HepG2 (cell line): Measurements from ENCODE around the gene C22orf39. TPM values are rescaled to one million over a fixed set of nuclear protein-coding genes. Genes with fewer than 3 reads are reported as not detected.
A peak's percentile ranks its signal among the peaks of the same experiment; 100 is the strongest.

ENCODE experiments used
- DRAP1 ChIP-seq: IDR thresholded peaks from 2 replicates; pipeline ENCODE4 v1.6.1; 2016; ENCODE audit warnings: missing genetic modification reagents, missing compliant biosample characterization
- EHMT2 ChIP-seq: fragments of 200-600 bp; sonication (generic); IDR thresholded peaks from 2 replicates; pipeline ENCODE4 v1.7.0; 2017; ENCODE audit warnings: antibody characterized with exemption, low read depth, low read length, borderline replicate concordance
- ELK4 ChIP-seq: sonication (generic); formaldehyde crosslinking; IDR thresholded peaks from 2 replicates; pipeline ENCODE4 v1.9.0; 2021; ENCODE audit warnings: missing genetic modification reagents, borderline replicate concordance
- GFI1 ChIP-seq: sonication (generic); formaldehyde crosslinking; IDR thresholded peaks from 2 replicates; pipeline ENCODE4 v1.5.0; 2020; ENCODE audit warnings: missing genetic modification reagents, mild to moderate bottlenecking, borderline replicate concordance
- GMEB1 ChIP-seq: sonication (generic); formaldehyde crosslinking; IDR thresholded peaks from 2 replicates; pipeline ENCODE4 v1.5.1; 2020; ENCODE audit warnings: missing genetic modification reagents, mild to moderate bottlenecking, borderline replicate concordance
- HNRNPUL1 ChIP-seq: fragments of 200-400 bp; formaldehyde crosslinking; IDR thresholded peaks from 2 replicates; pipeline ENCODE4 v1.6.1; 2017; ENCODE audit warnings: low read depth, mild to moderate bottlenecking, low read length, moderate library complexity
- MAZ ChIP-seq, 2 experiments: sonication (generic) in 1 of 2; formaldehyde crosslinking in 1 of 2; IDR thresholded peaks; 2 replicates each; pipeline versions ENCODE4 v1.5.0 to v1.6.1; 2012 to 2020; ENCODE audit warnings: low read depth in 2 of 2, mild to moderate bottlenecking in 2 of 2, borderline replicate concordance in 1 of 2, improper control_type of control experiment in 1 of 2, low read length in 1 of 2, missing genetic modification reagents in 1 of 2, moderate library complexity in 1 of 2
- MED13 ChIP-seq: sonication (generic); formaldehyde crosslinking; IDR thresholded peaks from 2 replicates; pipeline ENCODE4 v1.5.0; 2020; ENCODE audit warnings: missing genetic modification reagents
- NBN ChIP-seq: fragments of 450-650 bp; conservative IDR thresholded peaks from 2 replicates; pipeline ENCODE4 v1.6.1; 2017
- NR2C2 ChIP-seq: sonication (generic); formaldehyde crosslinking; IDR thresholded peaks from 2 replicates; pipeline ENCODE4 v1.4.0; 2020; ENCODE audit warnings: missing genetic modification reagents, mild to moderate bottlenecking, moderate library complexity, borderline replicate concordance
- PRPF4 ChIP-seq: fragments of 200-400 bp; formaldehyde crosslinking; IDR thresholded peaks from 2 replicates; pipeline ENCODE4 v1.6.1; 2016; ENCODE audit warnings: low read length, low read depth; ENCODE audit not compliant: poor library complexity, severe bottlenecking
- RARG ChIP-seq: sonication (generic); formaldehyde crosslinking; IDR thresholded peaks from 2 replicates; pipeline ENCODE4 v1.4.0; 2020; ENCODE audit warnings: low read depth, mild to moderate bottlenecking, missing genetic modification reagents
- RERE ChIP-seq: IDR thresholded peaks from 2 replicates; pipeline ENCODE4 v1.6.1; 2016; ENCODE audit warnings: low read depth, missing genetic modification reagents, missing compliant biosample characterization
- TCF7L2 ChIP-seq: IDR thresholded peaks from 2 replicates; pipeline ENCODE4 v1.6.1; 2011; ENCODE audit warnings: mild to moderate bottlenecking, low read depth, low read length, moderate library complexity
- ZNF574 ChIP-seq: sonication (generic); formaldehyde crosslinking; IDR thresholded peaks from 2 replicates; pipeline ENCODE4 v1.4.0; 2020; ENCODE audit warnings: missing genetic modification reagents
- polyA plus RNA-seq, 8 experiments: library from polyadenylated mRNA; depleted of rRNA in 3 of 8; stranded (reverse) in 7 of 8; unstranded in 1 of 8; fragments of >200 nt; fragmentation: Illumina TruSeq in 4 of 8; extraction: Trizol in 4 of 8; gene quantifications; 2 replicates each; pipeline versions ENCODE4 v1.2.1 to v1.2.3, GENCODE V29; 2011 to 2016; ENCODE audit warnings: low read depth in 4 of 8, missing spikeins in 1 of 8, mixed read lengths in 1 of 8; ENCODE audit not compliant: insufficient read depth in 1 of 8
- total RNA-seq, 5 experiments: library from RNA; depleted of rRNA; stranded (reverse); fragments of >200 nt; fragmentation: Illumina TruSeq; extraction: Trizol; gene quantifications; 2 replicates each; pipeline ENCODE4 v1.2.3, GENCODE V29; 2016; ENCODE audit warnings: low read depth in 1 of 5

The C22orf39 gene
- total and polyA plus RNA-seq, 2 of the 13 experiments (the other 11 are each of a cell fraction or from before 2014, with no cell fraction given) = 23.4 to 26.4 TPM

- TF ChIP-seq RERE = no peak
- TF ChIP-seq ZNF574 (CRISPR knock-in tag) = peak; percentile 66
- TF ChIP-seq PRPF4 = no peak
- peak; percentile 62 for TF ChIP-seq DRAP1 (CRISPR knock-in tag)
- TF ChIP-seq ELK4 (CRISPR knock-in tag) = no peak
- no peak for TF ChIP-seq EHMT2
- TF ChIP-seq RARG (CRISPR knock-in tag) = no peak
- peak; percentile 75 for TF ChIP-seq GMEB1 (CRISPR knock-in tag)
- no peak for TF ChIP-seq MED13
- no peak for TF ChIP-seq HNRNPUL1
- peak; percentile 89 for TF ChIP-seq NR2C2 (CRISPR knock-in tag)
- no peak for TF ChIP-seq MAZ (IDR thresholded peaks at IDR 0.05; ENCODE audit: borderline replicate concordance, low read depth, low read length)
- TF ChIP-seq MAZ (CRISPR knock-in tag; IDR thresholded peaks at IDR 0.05; ENCODE audit: low read depth) = peak; percentile 60; the same call in 1 of the 2 replicates
- TF ChIP-seq GFI1 (CRISPR knock-in tag) = peak; percentile 66; the same call in 1 of the 2 replicates
- no peak for TF ChIP-seq NBN
- TF ChIP-seq TCF7L2 = no peak
Observed at GRCh38 chr22:19447330-19448075, at the start of gene C22orf39 (continued).
